ENCODE measurements around the gene GGCX.

- TF ChIP-seq POLR2AphosphoS5 (IDR thresholded peaks at IDR 0.05; ENCODE audit: low read depth, low read length) (no peak), TAF1 (IDR thresholded peaks at IDR 0.05; ENCODE audit: borderline replicate concordance, low read depth, low read length) (no peak), POLR2A (IDR thresholded peaks at IDR 0.05; ENCODE audit: low read depth, low read length) (no peak)
Measured at GRCh38 chr2:85593023-85593422, 31.7 kb upstream of the GGCX start.
